SKM-1 (cell line): ENCODE results near the gene MRPS6.

Experiments
- DNase-seq: peaks from one replicate; lab custom pipeline; 2025; ENCODE audit not compliant: unreplicated experiment; lab: John Stamatoyannopoulos, UW

The MRPS6 gene

GRCh38 chr21:34073032-34073748 lies at the start of gene MRPS6, which contains the start of gene SLC5A3:
TSS of gene MRPS6 (plus strand) at chr21:34073578. CDS start at chr21:34073701, 123 bp downstream.
TSS of gene SLC5A3 (plus strand) at chr21:34073578. CDS start at chr21:34095199, 21,621 bp downstream.
- peak; percentile 57 for DNase-seq

- DNase-seq = no peak
These were observed 49.5 kb upstream of the MRPS6 start for GRCh38 chr21:34023691-34024373.

- DNase-seq = no peak
These were observed 49.0 kb upstream of the MRPS6 start for GRCh38 chr21:34024374-34024693.

- DNase-seq = no peak
These were observed 45.5 kb upstream of the MRPS6 start for GRCh38 chr21:34027721-34028461.

GRCh38 chr21:34029743-34030528 lies 43.4 kb upstream of the MRPS6 start:
- no peak for DNase-seq

- DNase-seq = no peak
These were observed 41.5 kb upstream of the MRPS6 start for GRCh38 chr21:34031835-34032370.

GRCh38 chr21:34034369-34035014 lies 38.9 kb upstream of the MRPS6 start:
- DNase-seq = no peak

- no peak for DNase-seq
These were observed 37.6 kb upstream of the MRPS6 start for GRCh38 chr21:34035619-34036354.

- no peak for DNase-seq
These were observed 36.2 kb upstream of the MRPS6 start for GRCh38 chr21:34037009-34037795.

GRCh38 chr21:34039678-34040382 lies 33.5 kb upstream of the MRPS6 start:
- DNase-seq = no peak

GRCh38 chr21:34042735-34043134 lies 30.6 kb upstream of the MRPS6 start:
- DNase-seq = no peak

- no peak for DNase-seq
These were observed 30.0 kb upstream of the MRPS6 start for GRCh38 chr21:34043333-34043732.

GRCh38 chr21:34046917-34047316 lies 26.5 kb upstream of the MRPS6 start:
- DNase-seq = no peak

- no peak for DNase-seq
These were observed 25.5 kb upstream of the MRPS6 start for GRCh38 chr21:34047835-34048234.

- DNase-seq = no peak
These were observed 21.2 kb upstream of the MRPS6 start for GRCh38 chr21:34052171-34052570.

- DNase-seq = no peak
These were observed 19.1 kb upstream of the MRPS6 start for GRCh38 chr21:34054259-34054658.

GRCh38 chr21:34055615-34056014 lies 17.8 kb upstream of the MRPS6 start:
- no peak for DNase-seq

- no peak for DNase-seq
These were observed 11.4 kb upstream of the MRPS6 start for GRCh38 chr21:34061983-34062382.
